ENCODE data around the gene ROGDI. TPM values are rescaled to one million over a fixed set of nuclear protein-coding genes. Genes with fewer than 3 reads are reported as not detected.

The ROGDI gene
- total and polyA plus RNA-seq, 2 of the 13 experiments (the other 11 are each of a cell fraction or from before 2014, with no cell fraction given), result 19.2 to 42.1 TPM

GRCh38 chr16:4768549-4769305 is 33.7 kb downstream of the ROGDI start (continued):
- TF ChIP-seq ZNF142 (CRISPR knock-in tag; IDR thresholded peaks at IDR 0.05) (0 out of 2 replicates have a peak, but pooled peaks have one; percentile 18), ZNF207 (IDR thresholded peaks at IDR 0.05; ENCODE audit: borderline replicate concordance) (no peak), SPEN (CRISPR knock-in tag; IDR thresholded peaks at IDR 0.05; ENCODE audit: low read depth) (peak; percentile 79), CEBPG (CRISPR knock-in tag; IDR thresholded peaks at IDR 0.05) (0 out of 2 replicates have a peak, but pooled peaks have one; percentile 10), SATB2 (CRISPR knock-in tag; IDR thresholded peaks at IDR 0.05) (no peak), ZNF687 (CRISPR knock-in tag; IDR thresholded peaks at IDR 0.05) (peak; percentile 76), GABPA (IDR thresholded peaks at IDR 0.05; ENCODE audit: low read depth, low read length) (peak; percentile 74), GABPA (CRISPR knock-in tag; IDR thresholded peaks at IDR 0.05; ENCODE audit: low read depth) (peak; percentile 94), ELF4 (CRISPR knock-in tag; IDR thresholded peaks at IDR 0.05; ENCODE audit: borderline replicate concordance) (peak; percentile 73; the same call in 1 of the 2 replicates), NFATC3 (CRISPR knock-in tag; IDR thresholded peaks at IDR 0.05) (no peak), EED (CRISPR knock-in tag; IDR thresholded peaks at IDR 0.05) (no peak), SIN3A (IDR thresholded peaks at IDR 0.05; ENCODE audit: borderline replicate concordance, low read depth, low read length) (peak; percentile 67; the same call in 1 of the 2 replicates), HDAC2 (CRISPR knock-in tag; IDR thresholded peaks at IDR 0.05) (peak; percentile 55; the same call in 1 of the 2 replicates), ZFP82 (CRISPR knock-in tag; IDR thresholded peaks at IDR 0.05; ENCODE audit: borderline replicate concordance) (peak; percentile 30; the same call in 1 of the 2 replicates), ZSCAN22 (CRISPR knock-in tag; IDR thresholded peaks at IDR 0.05) (no peak), KLF16 (CRISPR knock-in tag; IDR thresholded peaks at IDR 0.05) (0 out of 4 replicates have a peak, but pooled peaks of 1 of the 2 experiments have one; percentile 12), TFDP2 (CRISPR knock-in tag; IDR thresholded peaks at IDR 0.05) (peak; percentile 84), ZSCAN9 (CRISPR knock-in tag; IDR thresholded peaks at IDR 0.05; ENCODE audit: borderline replicate concordance) (peak; percentile 60; the same call in 1 of the 2 replicates), TGIF2 (CRISPR knock-in tag; IDR thresholded peaks at IDR 0.05) (0 out of 2 replicates have a peak, but pooled peaks have one; percentile 24)
